LNCaP clone FGC (cell line): ENCODE results near the gene VPS37C.
"Not testable (repeated sequence)": the region's sequence is repeated elsewhere in the genome, so short reads cannot be mapped to it uniquely, and the experiment has no call there.

ENCODE experiments used
- DNase-seq: peaks from one replicate; pipeline ENCODE4 v3.0.0-alpha.2; 2011; ENCODE audit warnings: low read depth
- H3K4me3 ChIP-seq: 2 replicates; pipeline ENCODE4 v1.5.1; 2011; ENCODE audit warnings: mild to moderate bottlenecking, low read depth, low read length, control low read depth
- TF ChIP-seq, protein P1 (sequence below): IDR thresholded peaks from 2 replicates; pipeline ENCODE4 v1.5.1; 2012; ENCODE audit warnings: mild to moderate bottlenecking; ENCODE audit not compliant: control insufficient read depth, insufficient read depth; ENCODE audit errors: extremely low read depth

Gene VPS37C

DNA sequence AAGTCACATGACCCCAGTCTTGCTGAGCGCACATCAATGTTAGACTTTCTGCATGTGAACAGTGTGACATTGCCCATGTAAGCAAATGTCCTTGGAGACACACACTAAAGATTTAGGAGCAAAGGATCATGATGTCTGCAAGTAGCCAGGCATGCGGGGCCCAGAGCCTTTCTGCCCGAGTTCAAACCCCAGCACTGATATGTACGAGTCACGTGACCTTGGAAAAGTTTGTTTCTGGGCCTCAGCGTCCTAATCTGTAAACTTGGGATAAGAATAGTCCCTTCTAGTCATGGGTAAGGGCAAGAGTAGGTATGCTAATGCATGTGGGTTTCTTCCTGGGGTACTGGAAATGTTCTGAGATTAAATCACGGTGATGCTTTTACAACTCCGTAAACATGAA lies 25.3 kb upstream of the VPS37C start:
- DNase-seq, result no peak
- TF ChIP-seq, protein P1, sequence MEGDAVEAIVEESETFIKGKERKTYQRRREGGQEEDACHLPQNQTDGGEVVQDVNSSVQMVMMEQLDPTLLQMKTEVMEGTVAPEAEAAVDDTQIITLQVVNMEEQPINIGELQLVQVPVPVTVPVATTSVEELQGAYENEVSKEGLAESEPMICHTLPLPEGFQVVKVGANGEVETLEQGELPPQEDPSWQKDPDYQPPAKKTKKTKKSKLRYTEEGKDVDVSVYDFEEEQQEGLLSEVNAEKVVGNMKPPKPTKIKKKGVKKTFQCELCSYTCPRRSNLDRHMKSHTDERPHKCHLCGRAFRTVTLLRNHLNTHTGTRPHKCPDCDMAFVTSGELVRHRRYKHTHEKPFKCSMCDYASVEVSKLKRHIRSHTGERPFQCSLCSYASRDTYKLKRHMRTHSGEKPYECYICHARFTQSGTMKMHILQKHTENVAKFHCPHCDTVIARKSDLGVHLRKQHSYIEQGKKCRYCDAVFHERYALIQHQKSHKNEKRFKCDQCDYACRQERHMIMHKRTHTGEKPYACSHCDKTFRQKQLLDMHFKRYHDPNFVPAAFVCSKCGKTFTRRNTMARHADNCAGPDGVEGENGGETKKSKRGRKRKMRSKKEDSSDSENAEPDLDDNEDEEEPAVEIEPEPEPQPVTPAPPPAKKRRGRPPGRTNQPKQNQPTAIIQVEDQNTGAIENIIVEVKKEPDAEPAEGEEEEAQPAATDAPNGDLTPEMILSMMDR, result no peak
- H3K4me3 ChIP-seq, result no peak overlapping the region

DNA sequence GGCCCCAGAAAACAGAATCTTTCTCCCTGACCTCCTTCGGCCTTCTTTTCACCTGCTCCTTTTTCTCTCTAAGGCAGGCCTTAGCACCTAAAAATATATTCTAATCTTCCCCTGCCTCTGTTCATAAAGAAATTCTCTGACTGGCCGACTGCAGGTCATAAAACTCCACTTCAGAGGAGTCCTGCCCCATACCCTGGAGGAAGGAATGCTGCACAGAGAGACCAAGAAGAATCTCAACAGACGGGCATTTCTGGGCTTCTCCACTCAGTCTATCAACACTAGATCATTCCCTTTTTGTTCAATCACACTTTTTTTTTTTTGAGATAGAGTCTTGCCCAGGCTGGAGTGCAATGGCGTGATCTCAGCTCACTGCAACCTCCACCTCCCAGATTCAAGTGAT lies 22.4 kb upstream of the VPS37C start:
- TF ChIP-seq, protein P1, result no peak
- no peak for DNase-seq

DNA sequence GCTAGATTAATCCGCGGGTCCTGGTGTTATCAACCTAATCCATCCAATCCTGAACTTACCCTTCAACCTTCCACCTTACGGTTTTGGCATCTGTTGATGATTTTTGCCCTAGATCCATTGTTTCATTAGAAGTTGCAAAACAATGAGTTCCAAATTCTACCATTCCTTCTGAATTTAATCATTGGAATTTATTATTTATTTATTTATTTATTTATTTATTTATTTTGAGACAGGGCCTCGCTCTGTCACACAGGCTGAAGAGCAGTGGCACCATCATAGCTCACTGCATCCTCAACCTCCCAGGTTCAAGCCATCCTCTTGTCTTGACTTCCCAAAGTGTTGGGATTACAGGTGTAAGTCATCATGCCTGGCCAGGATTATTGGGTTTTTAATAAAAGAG lies 20.3 kb upstream of the VPS37C start:
- DNase-seq, result no peak
- TF ChIP-seq, protein P1, result no peak

More for the DNA sequence above, 22.4 kb upstream of the VPS37C start:
- H3K4me3 ChIP-seq, result no peak overlapping the region

DNA sequence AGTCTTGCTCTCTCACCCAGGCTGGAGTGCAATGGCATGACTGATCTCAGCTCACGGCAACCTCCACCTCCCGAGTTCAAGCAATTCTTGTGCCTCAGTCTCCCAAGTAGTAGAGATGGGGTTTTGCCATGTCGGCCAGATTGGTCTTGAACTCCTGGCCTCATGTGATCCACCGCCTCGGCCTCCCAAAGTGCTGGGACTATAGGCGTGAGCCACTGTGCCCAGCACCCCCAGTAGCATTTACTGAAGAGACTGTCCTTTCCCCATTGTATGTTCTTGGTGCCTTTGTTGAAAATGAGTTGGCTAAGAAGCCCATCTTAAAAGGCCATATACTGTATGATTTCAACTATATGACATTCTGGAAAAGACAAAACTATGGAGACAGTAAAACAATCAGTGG lies 19.0 kb upstream of the VPS37C start:
- H3K4me3 ChIP-seq, DNase-seq: not testable (repeated sequence)

More for the DNA sequence above, 20.3 kb upstream of the VPS37C start:
- H3K4me3 ChIP-seq, result no peak overlapping the region

DNA sequence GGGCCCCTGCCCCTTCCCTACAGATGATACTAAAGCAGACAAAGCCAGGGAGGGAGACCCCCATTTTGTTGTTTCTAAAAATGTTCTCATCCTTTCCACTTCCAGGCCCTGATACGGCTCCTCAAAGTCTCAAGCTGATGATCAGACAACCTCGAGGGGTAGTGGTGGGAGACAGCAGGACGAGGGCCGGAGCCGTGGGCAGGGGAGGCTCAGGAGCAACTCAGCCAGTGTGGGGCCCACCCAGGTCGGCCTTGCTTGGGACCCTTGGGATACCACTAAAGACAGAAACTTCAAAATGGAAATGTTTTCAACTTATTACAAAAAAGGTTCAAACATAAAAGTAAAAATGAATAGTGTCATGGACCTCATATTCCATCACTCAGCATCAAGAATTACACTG lies 15.2 kb upstream of the VPS37C start:
- TF ChIP-seq, protein P1, result no peak
- DNase-seq, result no peak
- H3K4me3 ChIP-seq, result no peak overlapping the region

DNA sequence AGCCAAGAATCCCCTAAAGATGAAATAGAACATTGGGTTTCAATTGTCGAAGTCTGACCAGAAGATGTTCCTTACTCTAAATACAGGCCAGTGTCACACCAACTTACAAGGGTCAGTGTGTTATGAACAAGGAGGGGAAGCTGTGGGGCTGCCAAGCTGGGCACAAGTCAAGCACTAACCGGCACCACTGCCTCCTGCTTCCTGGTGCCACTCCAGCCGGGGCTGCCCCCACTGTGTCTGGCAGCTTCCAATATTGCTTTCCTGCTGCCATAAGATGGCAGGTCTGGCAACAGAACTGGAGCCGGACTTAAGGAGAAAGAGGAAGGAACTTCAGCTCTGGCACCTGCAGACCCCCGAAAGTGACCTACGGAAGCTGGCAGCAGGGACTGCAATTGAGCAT lies 13.7 kb upstream of the VPS37C start:
- DNase-seq, result no peak
- TF ChIP-seq, protein P1, result no peak
- H3K4me3 ChIP-seq, result no peak overlapping the region

DNA sequence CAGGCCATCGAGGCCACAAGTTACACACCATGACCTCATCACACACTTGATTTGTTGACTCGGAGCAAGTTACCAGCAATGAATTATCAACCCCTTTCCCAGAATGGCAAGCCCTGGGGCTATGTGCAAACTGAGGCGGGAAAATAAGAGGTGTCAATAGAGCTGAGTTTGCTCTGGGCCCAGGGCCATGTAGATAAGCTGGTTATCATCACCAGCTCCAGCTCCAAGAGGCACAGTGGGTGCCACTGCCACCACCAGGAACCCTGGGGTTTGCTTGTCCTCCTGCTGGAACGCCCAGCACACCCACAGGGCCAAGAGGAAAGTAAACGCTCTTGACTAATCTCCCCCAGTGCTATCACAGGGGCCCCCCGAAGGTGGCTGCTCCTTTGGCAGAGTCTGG lies 13.0 kb upstream of the VPS37C start:
- DNase-seq, result no peak
- H3K4me3 ChIP-seq, result no peak overlapping the region
- TF ChIP-seq, protein P1, result no peak
